GM18526 (cell line): ENCODE results near the gene OXER1.

Source experiments
- POLR2A ChIP-seq: IDR thresholded peaks from 3 replicates; pipeline ENCODE4 v1.6.1; 2011; ENCODE audit not compliant: insufficient read length; ENCODE audit errors: extremely low read depth

Gene OXER1

GRCh38 chr2:42799881-42800280 lies 35.9 kb upstream of the OXER1 start:
- TF ChIP-seq POLR2A: no peak

GRCh38 chr2:42797281-42797680 lies 33.3 kb upstream of the OXER1 start:
- TF ChIP-seq POLR2A: no peak

GRCh38 chr2:42796427-42797248 lies 32.7 kb upstream of the OXER1 start:
- TF ChIP-seq POLR2A: no peak

- TF ChIP-seq POLR2A: no peak
Measured at GRCh38 chr2:42795841-42796301, 31.9 kb upstream of the OXER1 start.

GRCh38 chr2:42795275-42795674 lies 31.3 kb upstream of the OXER1 start:
- no peak for TF ChIP-seq POLR2A

- TF ChIP-seq POLR2A: no peak
Measured at GRCh38 chr2:42794271-42795046, 30.5 kb upstream of the OXER1 start.

GRCh38 chr2:42793334-42794270 lies 29.7 kb upstream of the OXER1 start:
- TF ChIP-seq POLR2A: no peak

- TF ChIP-seq POLR2A: peak; percentile 12
Measured at GRCh38 chr2:42792583-42793333, 28.8 kb upstream of the OXER1 start, which contains the start of gene HAAO. HAAO (minus strand) TSS chr2:42792583; CDS start chr2:42792536, 47 bp downstream.

GRCh38 chr2:42792087-42792582 lies 28.2 kb upstream of the OXER1 start:
- TF ChIP-seq POLR2A: peak; percentile 61

- no peak for TF ChIP-seq POLR2A
Measured at GRCh38 chr2:42791606-42792005, 27.7 kb upstream of the OXER1 start.

GRCh38 chr2:42789751-42790150 lies 25.8 kb upstream of the OXER1 start:
- no peak for TF ChIP-seq POLR2A

- TF ChIP-seq POLR2A: no peak
Measured at GRCh38 chr2:42788882-42789281, 24.9 kb upstream of the OXER1 start.

GRCh38 chr2:42788478-42788793 lies 24.5 kb upstream of the OXER1 start:
- TF ChIP-seq POLR2A: no peak

GRCh38 chr2:42787788-42788477 lies 24.0 kb upstream of the OXER1 start:
- no peak for TF ChIP-seq POLR2A

- TF ChIP-seq POLR2A: no peak
Measured at GRCh38 chr2:42787424-42787787, 23.5 kb upstream of the OXER1 start.
